Measurements from ENCODE around the gene B4GALT5. TPM values are rescaled to one million over a fixed set of nuclear protein-coding genes. Genes with fewer than 3 reads are reported as not detected.
A peak's percentile ranks its signal among the peaks of the same experiment; 100 is the strongest.

Gene B4GALT5
- total RNA-seq, 1 experiment from 2014 or later = 62.4 TPM

DNA sequence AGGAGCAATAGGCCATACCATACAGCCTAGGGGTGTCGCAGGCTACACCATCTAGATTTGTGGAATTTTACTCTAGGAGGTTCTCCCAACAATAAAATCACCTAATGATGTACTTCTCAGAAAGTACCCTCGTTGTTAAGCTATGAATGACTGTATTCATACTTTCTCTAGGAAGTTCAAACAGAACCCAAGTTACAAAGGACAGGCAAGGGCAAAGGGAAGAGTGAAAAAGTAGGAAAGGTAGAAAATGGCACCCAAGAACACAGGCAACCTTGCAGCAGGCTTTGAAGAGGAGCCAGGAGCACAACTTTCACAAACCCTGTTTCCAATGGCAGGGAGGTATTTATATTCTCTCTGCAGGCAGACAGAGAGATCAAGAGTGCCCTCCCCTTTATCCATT is 67.2 kb downstream of the B4GALT5 start:
- Mint-ChIP-seq H3K4me3 (no peak overlapping the region), H3K4me1 (peaks cover 9% of the 10 kb centered on the region), H3K27me3 (ENCODE audit: low read depth) (no peaks in the 10 kb centered on the region), H3K27ac (peak overlapping the region; percentile 16; the same call in 1 of the 2 replicates), H3K9me3 (no peaks in the 10 kb centered on the region), H3K36me3 (peaks cover 57% of the 10 kb centered on the region)
- DNase-seq (ENCODE audit: low spot score) (no peak), ATAC-seq (no peak)
- POLR2A ChIA-PET = no interaction called here
- no peak for TF ChIP-seq FOXP1 (CRISPR knock-in tag; IDR thresholded peaks at IDR 0.05; ENCODE audit: borderline replicate concordance)
- no peak for TF ChIP-seq GRHL2 (CRISPR knock-in tag; IDR thresholded peaks at IDR 0.05; ENCODE audit: insufficient replicate concordance, severe bottlenecking)
- no peak for TF ChIP-seq ETV6 (CRISPR knock-in tag; IDR thresholded peaks at IDR 0.05)
- TF ChIP-seq RORB (CRISPR knock-in tag; IDR thresholded peaks at IDR 0.05) = no peak
- TF ChIP-seq, protein P1, sequence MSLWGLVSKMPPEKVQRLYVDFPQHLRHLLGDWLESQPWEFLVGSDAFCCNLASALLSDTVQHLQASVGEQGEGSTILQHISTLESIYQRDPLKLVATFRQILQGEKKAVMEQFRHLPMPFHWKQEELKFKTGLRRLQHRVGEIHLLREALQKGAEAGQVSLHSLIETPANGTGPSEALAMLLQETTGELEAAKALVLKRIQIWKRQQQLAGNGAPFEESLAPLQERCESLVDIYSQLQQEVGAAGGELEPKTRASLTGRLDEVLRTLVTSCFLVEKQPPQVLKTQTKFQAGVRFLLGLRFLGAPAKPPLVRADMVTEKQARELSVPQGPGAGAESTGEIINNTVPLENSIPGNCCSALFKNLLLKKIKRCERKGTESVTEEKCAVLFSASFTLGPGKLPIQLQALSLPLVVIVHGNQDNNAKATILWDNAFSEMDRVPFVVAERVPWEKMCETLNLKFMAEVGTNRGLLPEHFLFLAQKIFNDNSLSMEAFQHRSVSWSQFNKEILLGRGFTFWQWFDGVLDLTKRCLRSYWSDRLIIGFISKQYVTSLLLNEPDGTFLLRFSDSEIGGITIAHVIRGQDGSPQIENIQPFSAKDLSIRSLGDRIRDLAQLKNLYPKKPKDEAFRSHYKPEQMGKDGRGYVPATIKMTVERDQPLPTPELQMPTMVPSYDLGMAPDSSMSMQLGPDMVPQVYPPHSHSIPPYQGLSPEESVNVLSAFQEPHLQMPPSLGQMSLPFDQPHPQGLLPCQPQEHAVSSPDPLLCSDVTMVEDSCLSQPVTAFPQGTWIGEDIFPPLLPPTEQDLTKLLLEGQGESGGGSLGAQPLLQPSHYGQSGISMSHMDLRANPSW (CRISPR knock-in tag; conservative IDR thresholded peaks at IDR 0.05; ENCODE audit: low read depth) = no peak
- TF ChIP-seq ZNF138 (CRISPR knock-in tag; conservative IDR thresholded peaks at IDR 0.05) = no peak
- TF ChIP-seq NFE2L1 (CRISPR knock-in tag; IDR thresholded peaks at IDR 0.05) = no peak
- TF ChIP-seq, protein P2, sequence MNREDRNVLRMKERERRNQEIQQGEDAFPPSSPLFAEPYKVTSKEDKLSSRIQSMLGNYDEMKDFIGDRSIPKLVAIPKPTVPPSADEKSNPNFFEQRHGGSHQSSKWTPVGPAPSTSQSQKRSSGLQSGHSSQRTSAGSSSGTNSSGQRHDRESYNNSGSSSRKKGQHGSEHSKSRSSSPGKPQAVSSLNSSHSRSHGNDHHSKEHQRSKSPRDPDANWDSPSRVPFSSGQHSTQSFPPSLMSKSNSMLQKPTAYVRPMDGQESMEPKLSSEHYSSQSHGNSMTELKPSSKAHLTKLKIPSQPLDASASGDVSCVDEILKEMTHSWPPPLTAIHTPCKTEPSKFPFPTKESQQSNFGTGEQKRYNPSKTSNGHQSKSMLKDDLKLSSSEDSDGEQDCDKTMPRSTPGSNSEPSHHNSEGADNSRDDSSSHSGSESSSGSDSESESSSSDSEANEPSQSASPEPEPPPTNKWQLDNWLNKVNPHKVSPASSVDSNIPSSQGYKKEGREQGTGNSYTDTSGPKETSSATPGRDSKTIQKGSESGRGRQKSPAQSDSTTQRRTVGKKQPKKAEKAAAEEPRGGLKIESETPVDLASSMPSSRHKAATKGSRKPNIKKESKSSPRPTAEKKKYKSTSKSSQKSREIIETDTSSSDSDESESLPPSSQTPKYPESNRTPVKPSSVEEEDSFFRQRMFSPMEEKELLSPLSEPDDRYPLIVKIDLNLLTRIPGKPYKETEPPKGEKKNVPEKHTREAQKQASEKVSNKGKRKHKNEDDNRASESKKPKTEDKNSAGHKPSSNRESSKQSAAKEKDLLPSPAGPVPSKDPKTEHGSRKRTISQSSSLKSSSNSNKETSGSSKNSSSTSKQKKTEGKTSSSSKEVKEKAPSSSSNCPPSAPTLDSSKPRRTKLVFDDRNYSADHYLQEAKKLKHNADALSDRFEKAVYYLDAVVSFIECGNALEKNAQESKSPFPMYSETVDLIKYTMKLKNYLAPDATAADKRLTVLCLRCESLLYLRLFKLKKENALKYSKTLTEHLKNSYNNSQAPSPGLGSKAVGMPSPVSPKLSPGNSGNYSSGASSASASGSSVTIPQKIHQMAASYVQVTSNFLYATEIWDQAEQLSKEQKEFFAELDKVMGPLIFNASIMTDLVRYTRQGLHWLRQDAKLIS (CRISPR knock-in tag; IDR thresholded peaks at IDR 0.05; ENCODE audit: borderline replicate concordance) = no peak
- TF ChIP-seq JUN (CRISPR knock-in tag; IDR thresholded peaks at IDR 0.05) = no peak
- no peak for TF ChIP-seq ZNF317 (CRISPR knock-in tag; IDR thresholded peaks at IDR 0.05; ENCODE audit: borderline replicate concordance, low read depth)
- TF ChIP-seq, protein P3, sequence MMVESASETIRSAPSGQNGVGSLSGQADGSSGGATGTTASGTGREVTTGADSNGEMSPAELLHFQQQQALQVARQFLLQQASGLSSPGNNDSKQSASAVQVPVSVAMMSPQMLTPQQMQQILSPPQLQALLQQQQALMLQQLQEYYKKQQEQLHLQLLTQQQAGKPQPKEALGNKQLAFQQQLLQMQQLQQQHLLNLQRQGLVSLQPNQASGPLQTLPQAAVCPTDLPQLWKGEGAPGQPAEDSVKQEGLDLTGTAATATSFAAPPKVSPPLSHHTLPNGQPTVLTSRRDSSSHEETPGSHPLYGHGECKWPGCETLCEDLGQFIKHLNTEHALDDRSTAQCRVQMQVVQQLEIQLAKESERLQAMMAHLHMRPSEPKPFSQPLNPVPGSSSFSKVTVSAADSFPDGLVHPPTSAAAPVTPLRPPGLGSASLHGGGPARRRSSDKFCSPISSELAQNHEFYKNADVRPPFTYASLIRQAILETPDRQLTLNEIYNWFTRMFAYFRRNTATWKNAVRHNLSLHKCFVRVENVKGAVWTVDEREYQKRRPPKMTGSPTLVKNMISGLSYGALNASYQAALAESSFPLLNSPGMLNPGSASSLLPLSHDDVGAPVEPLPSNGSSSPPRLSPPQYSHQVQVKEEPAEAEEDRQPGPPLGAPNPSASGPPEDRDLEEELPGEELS (CRISPR knock-in tag; IDR thresholded peaks at IDR 0.05) = no peak
- TF ChIP-seq TP53 (CRISPR knock-in tag; IDR thresholded peaks at IDR 0.05) = no peak
- no peak for TF ChIP-seq CREM (CRISPR knock-in tag; IDR thresholded peaks at IDR 0.05)
- no peak for TF ChIP-seq ZNF396 (CRISPR knock-in tag; IDR thresholded peaks at IDR 0.05; ENCODE audit: borderline replicate concordance)
- CTCF ChIA-PET = interaction anchor here (1.2 kb wide), 1 partner anchor 199 kb away, joined by 3 read pairs; no protein-coding TSS in a partner anchor

DNA sequence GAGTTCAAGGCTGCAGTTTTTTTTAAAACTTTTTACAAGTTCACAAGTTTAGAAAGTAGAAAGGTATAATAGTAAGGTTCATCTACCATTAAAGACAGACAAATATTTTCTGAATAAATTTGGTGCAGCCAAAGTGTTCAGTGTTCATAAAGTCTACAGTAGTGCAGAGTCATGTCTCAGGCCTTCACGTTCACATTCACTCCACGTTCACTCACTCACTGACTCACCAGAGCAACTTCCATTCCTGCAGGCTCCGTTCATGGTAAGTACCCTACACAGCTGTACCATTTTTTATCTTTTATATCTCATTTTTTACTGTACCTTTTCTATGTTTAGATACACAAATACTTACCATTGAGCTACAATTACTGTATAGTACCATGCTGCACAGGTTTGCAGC is 67.6 kb downstream of the B4GALT5 start:
- no peaks in the 10 kb centered on the region for H3K9me3 Mint-ChIP-seq
- H3K27me3 Mint-ChIP-seq (ENCODE audit: low read depth) = no peaks in the 10 kb centered on the region
- POLR2A ChIA-PET = no interaction called here
- H3K4me1 Mint-ChIP-seq = peaks cover 9% of the 10 kb centered on the region
- peaks cover 61% of the 10 kb centered on the region for H3K36me3 Mint-ChIP-seq
- DNase-seq (ENCODE audit: low spot score) (no peak), ATAC-seq (no peak)
- CTCF ChIA-PET = no interaction called here
- no peak overlapping the region for H3K4me3 Mint-ChIP-seq
- 0 out of 2 replicates have a peak overlapping the region, but pooled peaks have one; percentile 16 for H3K27ac Mint-ChIP-seq
- TF ChIP-seq SOX15 (CRISPR knock-in tag; IDR thresholded peaks at IDR 0.05) = no peak
- no peak for TF ChIP-seq ZNF396 (CRISPR knock-in tag; IDR thresholded peaks at IDR 0.05; ENCODE audit: borderline replicate concordance)
- no peak for TF ChIP-seq OVOL2 (CRISPR knock-in tag; IDR thresholded peaks at IDR 0.05; ENCODE audit: borderline replicate concordance)
- TF ChIP-seq RELA (CRISPR knock-in tag; IDR thresholded peaks at IDR 0.05; ENCODE audit: borderline replicate concordance) = no peak
- TF ChIP-seq, protein P4, sequence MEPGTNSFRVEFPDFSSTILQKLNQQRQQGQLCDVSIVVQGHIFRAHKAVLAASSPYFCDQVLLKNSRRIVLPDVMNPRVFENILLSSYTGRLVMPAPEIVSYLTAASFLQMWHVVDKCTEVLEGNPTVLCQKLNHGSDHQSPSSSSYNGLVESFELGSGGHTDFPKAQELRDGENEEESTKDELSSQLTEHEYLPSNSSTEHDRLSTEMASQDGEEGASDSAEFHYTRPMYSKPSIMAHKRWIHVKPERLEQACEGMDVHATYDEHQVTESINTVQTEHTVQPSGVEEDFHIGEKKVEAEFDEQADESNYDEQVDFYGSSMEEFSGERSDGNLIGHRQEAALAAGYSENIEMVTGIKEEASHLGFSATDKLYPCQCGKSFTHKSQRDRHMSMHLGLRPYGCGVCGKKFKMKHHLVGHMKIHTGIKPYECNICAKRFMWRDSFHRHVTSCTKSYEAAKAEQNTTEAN (CRISPR knock-in tag; IDR thresholded peaks at IDR 0.05) = no peak
- TF ChIP-seq ZNF416 (CRISPR knock-in tag; IDR thresholded peaks at IDR 0.05) = no peak
- no peak for TF ChIP-seq CBFB (CRISPR knock-in tag; IDR thresholded peaks at IDR 0.05; ENCODE audit: low read depth)
- no peak for TF ChIP-seq NFYB (CRISPR knock-in tag; conservative IDR thresholded peaks at IDR 0.05; ENCODE audit: low read depth)
